Measurements from ENCODE around the gene ANKRD33B.

ANKRD33B gene

DNA sequence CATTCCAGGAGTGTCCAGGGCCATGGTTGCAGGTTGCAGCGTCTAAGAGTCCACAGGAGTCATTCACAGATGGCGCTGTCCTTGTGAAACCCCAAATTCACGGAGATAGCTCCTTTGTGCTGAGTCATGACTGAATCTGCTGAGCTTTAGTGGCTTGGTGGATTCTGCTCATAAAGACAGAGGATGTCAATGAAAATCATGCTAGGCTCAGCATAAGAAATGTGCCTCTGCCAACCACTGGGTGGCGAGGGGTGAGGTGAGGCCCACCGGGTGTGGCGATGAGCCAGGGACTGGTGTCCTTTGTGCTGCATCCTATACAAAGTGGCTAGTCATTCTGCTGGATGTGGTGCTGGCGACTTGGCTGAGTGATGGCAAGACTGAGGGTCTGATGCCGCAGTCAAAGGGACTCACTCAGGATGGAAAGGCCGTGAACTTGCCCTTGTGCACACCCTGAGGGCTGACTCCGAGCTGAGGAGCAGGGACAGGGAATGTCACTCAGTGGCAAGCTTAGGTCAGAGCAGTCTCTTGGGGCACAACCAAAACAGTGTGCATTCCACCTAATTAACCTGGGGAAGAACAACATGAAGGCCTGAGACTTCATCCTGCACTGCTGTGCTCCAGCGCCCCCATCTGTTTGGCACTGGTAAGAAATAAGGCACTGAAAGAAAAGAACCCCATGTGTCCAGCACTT lies 125.7 kb downstream of the ANKRD33B start:
- peak; percentile 70 for ATAC-seq
- H3K4me3 Mint-ChIP-seq, result no peak overlapping the region
- H3K27ac Mint-ChIP-seq, result peak overlapping the region; percentile 40
- H3K36me3 Mint-ChIP-seq, result peaks cover 21% of the 10 kb centered on the region
- peak in 1 of 2 donors; percentile 62 for DNase-seq (ENCODE audit: low spot score in 2 of 2)
- H3K4me1 Mint-ChIP-seq, result peaks cover 27% of the 10 kb centered on the region
- H3K9me3 Mint-ChIP-seq, result no peaks in the 10 kb centered on the region

DNA sequence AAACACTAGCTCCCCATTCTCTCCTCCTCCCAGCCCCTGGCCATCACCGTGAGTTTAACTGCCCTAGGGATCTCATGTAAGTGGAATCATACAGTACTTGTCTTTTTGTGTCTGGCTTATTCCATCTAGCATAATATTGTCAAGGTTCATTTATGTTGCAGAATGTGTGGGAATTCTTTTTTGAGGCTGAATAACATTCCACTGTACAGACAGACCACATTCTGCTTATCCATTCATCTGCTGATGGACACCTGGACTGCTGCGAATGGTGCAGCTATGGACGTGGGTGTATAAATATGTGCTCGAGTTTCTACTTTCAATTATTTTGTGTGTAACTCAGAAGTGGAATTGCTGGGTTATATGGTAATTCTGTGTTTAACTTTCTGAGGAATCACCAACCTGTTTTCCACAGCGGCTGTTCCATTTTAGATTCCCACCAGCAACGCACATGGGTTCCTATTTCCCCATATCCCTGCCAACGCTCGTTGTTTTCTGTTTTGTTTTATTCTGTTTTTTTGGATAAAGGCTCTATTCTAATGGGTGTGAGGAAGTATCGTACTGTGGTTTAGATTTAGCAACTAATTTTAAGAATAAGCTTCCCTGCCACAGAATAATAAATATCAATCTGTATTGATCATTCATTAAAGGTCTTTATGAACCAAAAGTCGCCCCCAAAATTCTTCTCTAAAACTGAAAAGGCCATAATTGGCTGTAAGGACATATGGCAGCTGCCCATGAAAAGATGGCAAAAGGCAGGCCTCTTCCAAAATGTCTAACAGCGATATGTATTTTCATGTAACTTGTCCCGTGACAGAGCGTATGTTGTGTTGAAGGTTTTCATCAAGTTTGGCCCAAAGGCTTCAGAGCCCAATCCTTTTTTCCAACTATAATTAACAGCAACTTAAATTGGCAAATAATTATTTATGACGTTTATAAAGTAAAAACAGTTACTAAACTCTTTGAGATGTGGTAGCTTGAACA lies 126.9 kb downstream of the ANKRD33B start:
- ATAC-seq (no peak), DNase-seq (ENCODE audit: low spot score in 2 of 2) (no peak)
- Mint-ChIP-seq H3K9me3 (no peaks in the 10 kb centered on the region), H3K4me1 (peaks cover 17% of the 10 kb centered on the region), H3K36me3 (peaks cover 12% of the 10 kb centered on the region), H3K4me3 (no peak overlapping the region), H3K27ac (no peak overlapping the region)

DNA sequence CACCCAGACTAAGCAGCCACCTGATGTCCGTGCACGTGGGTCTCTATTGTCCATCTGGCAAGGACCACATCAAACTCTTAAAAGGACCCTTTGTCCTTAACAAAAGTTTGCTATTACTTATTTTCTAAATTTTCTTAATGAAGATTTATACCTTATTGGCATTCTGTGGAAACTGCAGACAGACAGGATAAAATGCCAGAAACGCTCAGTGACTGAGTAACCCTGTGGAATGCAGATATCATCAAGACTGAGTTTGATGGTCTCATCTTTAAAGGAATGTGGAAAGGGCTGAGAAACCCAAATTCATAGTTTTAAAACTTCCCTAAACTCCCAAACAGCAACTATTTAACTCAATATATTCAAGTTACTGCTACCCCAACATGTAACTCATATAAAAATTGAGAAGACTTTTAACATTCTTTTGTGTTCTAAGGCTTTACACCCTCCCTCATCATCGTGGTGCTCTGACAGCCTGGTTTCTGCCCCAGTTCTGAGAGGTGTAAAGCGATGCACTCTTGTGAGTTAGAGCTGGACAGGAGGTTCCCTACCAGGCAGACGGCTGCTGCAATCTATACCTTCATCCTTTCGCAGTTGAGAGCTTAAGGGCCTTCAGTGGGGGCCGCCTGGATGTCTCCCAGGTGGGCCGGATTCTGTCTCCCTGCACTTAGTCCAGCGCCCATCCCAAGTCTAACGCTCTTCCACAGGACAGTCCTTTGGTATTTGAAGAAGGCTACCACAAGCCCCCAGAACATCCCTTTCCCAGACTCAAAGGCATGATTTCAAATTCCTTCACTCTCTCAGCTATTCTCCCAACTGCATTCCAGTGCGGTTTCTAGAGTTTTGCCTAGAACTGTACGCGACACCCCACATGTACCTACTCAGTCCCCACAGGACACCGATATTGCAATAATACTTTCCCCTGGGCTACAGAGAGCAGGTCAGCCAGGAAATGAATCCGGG lies 128.2 kb downstream of the ANKRD33B start:
- Mint-ChIP-seq H3K9me3 (no peaks in the 10 kb centered on the region), H3K36me3 (peaks cover 12% of the 10 kb centered on the region), H3K4me1 (peaks cover 23% of the 10 kb centered on the region), H3K4me3 (no peak overlapping the region), H3K27ac (no peak overlapping the region)
- DNase-seq (ENCODE audit: low spot score in 2 of 2), result no peak
- ATAC-seq, result no peak

DNA sequence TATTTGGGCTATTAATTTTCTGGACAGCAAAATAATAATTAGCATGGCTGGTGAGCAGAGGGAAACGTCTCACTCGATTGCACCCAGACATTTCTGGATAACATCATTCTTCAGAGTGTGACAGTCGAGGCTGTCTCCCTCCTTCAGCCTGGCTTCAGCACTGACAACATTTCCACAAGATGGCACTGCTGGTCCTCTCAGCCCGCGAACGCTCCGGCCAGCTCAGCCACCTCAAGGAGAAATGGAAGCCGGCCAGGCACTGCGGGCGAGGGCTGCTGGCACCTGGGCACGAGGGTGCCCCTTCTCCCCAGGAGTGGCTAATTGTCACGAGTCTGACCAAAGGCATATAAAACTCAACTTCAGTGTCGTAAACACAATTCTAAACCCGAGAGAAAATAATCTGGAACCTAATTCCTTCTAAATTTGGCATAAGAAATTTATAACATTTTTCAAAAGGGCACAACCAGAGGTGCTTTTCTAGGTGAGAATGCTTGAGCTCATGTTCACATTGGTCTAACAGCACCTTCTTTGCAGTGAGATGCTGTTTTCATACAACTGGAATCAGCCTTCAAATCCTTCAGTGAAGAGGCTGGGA lies 131.3 kb downstream of the ANKRD33B start:
- peaks cover 6% of the 10 kb centered on the region for H3K36me3 Mint-ChIP-seq
- DNase-seq (ENCODE audit: low spot score in 2 of 2) (no peak), ATAC-seq (peak; percentile 25)
- H3K27ac Mint-ChIP-seq, result peak overlapping the region; percentile 46
- H3K4me3 Mint-ChIP-seq, result no peak overlapping the region
- H3K4me1 Mint-ChIP-seq, result peaks cover 36% of the 10 kb centered on the region
- H3K9me3 Mint-ChIP-seq, result no peaks in the 10 kb centered on the region

DNA sequence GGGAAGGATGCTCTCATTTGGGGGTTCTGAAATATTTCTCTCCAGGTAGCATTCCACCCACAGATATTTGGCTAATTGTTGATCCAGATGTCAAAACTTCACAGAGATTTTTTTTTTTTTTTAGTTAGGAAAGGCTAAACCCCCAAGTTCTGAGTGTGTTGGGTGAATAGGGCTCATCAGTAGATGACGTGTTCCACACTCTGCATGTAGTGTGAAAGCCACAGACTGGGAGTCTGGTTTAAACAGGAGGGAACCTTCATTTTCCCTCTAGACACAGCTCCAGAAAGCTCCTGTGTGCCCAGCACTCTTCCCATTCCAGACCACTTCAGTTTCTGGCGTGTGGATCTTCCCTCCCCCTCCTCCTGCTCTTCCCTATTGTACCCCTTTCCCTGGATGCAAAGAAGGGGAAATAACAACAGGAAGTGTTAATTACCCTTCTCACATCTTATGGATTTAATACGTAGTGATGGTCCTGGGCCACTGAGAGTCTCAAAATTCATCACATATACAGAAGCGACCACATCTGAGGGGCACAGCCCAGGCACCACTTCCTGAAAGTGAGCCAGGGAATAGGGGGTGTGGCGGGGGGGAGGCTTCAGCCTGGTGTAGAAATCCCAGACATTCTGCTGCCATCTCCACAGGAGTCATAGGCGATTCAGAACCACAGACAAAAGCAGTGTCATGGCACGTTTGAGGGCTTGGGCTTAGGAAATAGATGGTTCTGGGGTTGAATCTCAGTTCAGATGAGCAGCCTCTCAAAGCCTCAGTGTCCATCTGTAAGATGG lies 132.1 kb downstream of the ANKRD33B start:
- DNase-seq (ENCODE audit: low spot score in 2 of 2) (no peak), ATAC-seq (peak; percentile 82)
- H3K9me3 Mint-ChIP-seq, result no peaks in the 10 kb centered on the region
- H3K27ac Mint-ChIP-seq, result peak overlapping the region; percentile 46
- peaks cover 38% of the 10 kb centered on the region for H3K4me1 Mint-ChIP-seq
- no peak overlapping the region for H3K4me3 Mint-ChIP-seq
- peaks cover 2% of the 10 kb centered on the region for H3K36me3 Mint-ChIP-seq

DNA sequence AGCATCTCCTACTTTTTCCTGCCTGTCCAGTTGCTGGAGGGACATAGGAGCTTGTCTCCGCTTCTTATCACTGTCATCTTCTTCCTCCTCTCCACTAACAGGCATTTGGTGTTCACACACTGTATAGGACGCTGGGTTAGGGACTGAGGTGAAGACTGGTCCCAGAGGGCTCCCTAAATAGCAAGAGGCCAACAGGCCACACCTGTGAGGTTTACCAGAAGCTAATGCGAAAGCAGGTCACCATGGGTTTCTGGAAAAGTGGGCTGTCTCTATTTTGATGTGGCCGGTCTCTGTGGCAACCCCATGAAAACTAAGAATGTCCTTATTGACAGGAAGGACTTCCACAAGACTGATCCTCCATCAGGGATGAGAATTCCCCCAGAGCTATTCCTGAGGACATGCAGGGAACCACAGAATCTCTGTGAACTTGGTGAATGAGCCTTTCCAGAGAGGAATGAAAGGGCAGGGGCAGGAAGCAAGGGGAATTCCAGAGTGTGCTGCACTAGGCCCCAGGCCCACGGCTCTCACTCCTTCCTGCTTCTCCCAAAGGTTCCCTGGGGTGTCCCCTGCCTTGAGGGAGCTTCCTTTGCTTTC lies 135.5 kb downstream of the ANKRD33B start:
- Mint-ChIP-seq H3K9me3 (no peaks in the 10 kb centered on the region), H3K36me3 (no peaks in the 10 kb centered on the region), H3K27ac (peak overlapping the region; percentile 60), H3K4me3 (no peak overlapping the region), H3K4me1 (peaks cover 55% of the 10 kb centered on the region)
- ATAC-seq, result no peak
- DNase-seq (ENCODE audit: low spot score in 2 of 2), result no peak

GRCh38 chr5:10699987-10700386 lies 136.1 kb downstream of the ANKRD33B start:
- peak; percentile 43 for ATAC-seq
- Mint-ChIP-seq H3K4me1 (peaks cover 61% of the 10 kb centered on the region), H3K27ac (peak overlapping the region; percentile 60), H3K9me3 (no peaks in the 10 kb centered on the region), H3K36me3 (no peaks in the 10 kb centered on the region), H3K4me3 (no peak overlapping the region)
- no peak for DNase-seq (ENCODE audit: low spot score in 2 of 2)

DNA sequence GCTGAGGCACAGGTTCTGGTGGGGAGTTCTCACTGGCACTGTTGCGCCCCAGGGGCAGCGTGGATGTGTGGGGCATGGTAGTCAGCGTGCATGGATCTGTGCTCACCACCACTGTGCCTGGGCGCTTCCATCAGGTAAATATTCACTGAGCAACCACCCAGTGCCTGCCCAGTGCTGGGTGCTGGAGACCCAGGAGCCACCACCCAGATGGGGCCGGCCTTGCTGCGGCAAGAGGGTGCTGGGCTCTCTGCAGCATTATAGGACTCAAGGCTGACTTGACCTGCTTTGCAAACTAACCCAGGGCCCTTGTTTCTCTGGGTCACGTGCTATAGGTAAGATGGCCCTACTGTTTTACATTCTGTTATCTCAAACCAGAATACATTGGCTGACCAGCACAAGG lies 136.6 kb downstream of the ANKRD33B start:
- Mint-ChIP-seq H3K4me3 (no peak overlapping the region), H3K9me3 (no peaks in the 10 kb centered on the region), H3K36me3 (no peaks in the 10 kb centered on the region), H3K27ac (peak overlapping the region; percentile 60), H3K4me1 (peaks cover 66% of the 10 kb centered on the region)
- DNase-seq (ENCODE audit: low spot score in 2 of 2), result no peak
- ATAC-seq, result no peak

DNA sequence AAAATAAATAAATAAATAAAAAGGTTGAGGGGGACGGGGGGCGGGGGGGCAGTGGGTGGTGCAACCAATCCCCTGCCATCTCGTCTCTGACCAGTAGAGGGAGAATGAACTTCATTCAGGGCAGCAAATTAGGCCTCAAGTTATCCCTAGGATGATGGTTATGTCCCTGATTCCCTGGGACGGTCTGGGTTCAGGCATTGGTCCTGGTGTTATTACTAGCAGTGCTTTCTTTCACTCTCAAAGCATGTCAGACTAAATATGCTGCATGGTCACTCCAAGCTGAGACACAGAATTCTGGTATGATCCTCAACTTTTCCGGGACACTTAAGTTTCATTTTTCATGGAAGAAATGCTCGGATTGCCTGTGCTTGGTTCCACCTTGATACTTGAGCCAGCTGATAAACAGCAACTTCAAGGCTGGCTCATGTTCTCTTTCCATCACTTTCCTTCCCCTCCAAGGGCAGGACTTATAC lies 137.7 kb downstream of the ANKRD33B start:
- H3K27ac Mint-ChIP-seq, result no peak overlapping the region
- no peak overlapping the region for H3K4me3 Mint-ChIP-seq
- H3K4me1 Mint-ChIP-seq, result peaks cover 60% of the 10 kb centered on the region
- no peaks in the 10 kb centered on the region for H3K36me3 Mint-ChIP-seq
- DNase-seq (ENCODE audit: low spot score in 2 of 2) (no peak), ATAC-seq (no peak)
- no peaks in the 10 kb centered on the region for H3K9me3 Mint-ChIP-seq

DNA sequence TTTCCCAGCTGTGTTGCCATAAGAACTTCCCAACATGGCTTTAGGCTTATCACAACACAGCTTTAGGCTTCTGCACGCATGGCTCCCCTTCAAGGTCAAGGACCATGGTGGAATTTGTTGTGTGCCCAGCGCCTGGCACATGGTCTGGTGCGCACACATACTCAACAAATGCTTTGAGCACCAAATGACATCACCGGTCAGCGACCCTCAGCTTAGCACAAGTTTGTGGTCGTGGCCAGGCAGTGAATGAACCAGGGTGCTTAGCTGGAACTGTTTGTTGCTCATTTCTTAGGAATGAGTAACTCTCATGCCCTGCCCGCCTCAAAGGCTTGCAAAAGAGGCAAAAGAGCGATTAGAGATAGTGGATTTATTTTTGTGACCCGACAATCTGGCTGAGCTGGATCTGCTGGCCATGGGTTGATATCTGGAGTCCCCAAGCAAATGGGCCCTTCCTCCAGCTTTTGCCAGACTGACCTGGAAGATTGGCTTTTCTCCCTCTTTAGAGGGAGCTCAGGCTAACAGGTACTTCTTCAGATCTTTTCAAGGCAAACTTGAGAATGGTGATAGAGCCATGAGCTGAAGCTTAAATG lies 138.3 kb downstream of the ANKRD33B start:
- ATAC-seq, result no peak
- H3K27ac Mint-ChIP-seq, result no peak overlapping the region
- no peaks in the 10 kb centered on the region for H3K9me3 Mint-ChIP-seq
- H3K36me3 Mint-ChIP-seq, result no peaks in the 10 kb centered on the region
- no peak overlapping the region for H3K4me3 Mint-ChIP-seq
- peaks cover 59% of the 10 kb centered on the region for H3K4me1 Mint-ChIP-seq
- no peak for DNase-seq (ENCODE audit: low spot score in 2 of 2)

DNA sequence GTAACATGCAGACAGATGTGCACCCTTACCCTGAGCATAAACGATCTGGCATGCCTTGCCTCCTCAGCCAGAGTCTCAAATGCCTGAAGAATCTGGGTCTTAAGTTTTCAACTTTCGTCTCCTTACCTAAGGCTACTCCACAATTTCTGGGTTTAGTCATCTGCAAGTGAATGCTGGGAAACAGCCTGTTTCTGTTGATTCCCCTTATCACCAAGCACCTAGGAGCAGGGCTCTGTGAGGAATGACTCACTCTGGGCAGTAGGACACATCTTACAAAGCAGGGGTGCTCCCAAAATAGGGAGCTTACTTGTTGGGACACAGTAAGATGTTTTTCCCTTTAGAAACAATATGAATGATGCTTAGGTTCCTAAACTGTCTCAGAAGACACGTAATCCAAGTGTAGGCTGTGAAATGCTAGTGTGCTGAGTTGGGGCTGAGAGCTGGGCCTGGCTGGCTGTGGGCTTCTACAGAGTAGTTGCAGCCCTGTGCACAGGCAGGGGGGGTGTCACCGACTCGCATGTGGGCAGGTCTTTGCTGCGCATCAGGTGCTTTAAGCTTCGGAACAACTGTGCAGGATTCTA lies 139.1 kb downstream of the ANKRD33B start:
- H3K4me1 Mint-ChIP-seq, result peaks cover 60% of the 10 kb centered on the region
- H3K9me3 Mint-ChIP-seq, result no peaks in the 10 kb centered on the region
- no peaks in the 10 kb centered on the region for H3K36me3 Mint-ChIP-seq
- ATAC-seq, result no peak
- no peak overlapping the region for H3K4me3 Mint-ChIP-seq
- DNase-seq (ENCODE audit: low spot score in 2 of 2), result no peak
- H3K27ac Mint-ChIP-seq, result peak overlapping the region; percentile 34

DNA sequence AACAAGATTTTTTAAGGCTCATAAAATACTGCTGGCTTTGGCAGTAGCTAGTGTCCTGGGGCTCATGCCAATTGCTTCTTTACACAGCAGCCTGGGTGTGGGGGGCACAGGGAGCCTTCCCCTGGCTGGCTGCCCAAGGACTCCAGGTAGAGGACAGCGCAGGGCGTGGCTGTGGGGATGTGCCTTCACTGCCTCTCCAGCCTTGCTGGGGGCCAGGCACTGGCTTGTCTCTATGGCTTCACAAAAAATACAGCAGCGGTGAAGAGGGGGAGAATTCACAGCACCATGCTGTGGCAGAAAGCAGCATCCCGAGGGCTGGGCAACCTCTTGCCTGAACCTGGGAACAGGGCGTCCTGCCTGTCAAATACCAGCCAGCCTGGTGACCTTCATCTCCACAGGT lies 139.8 kb downstream of the ANKRD33B start:
- peak overlapping the region; percentile 34 for H3K27ac Mint-ChIP-seq

More for the DNA sequence above, 139.8 kb downstream of the ANKRD33B start:
- Mint-ChIP-seq H3K9me3 (no peaks in the 10 kb centered on the region), H3K4me3 (no peak overlapping the region), H3K4me1 (peaks cover 65% of the 10 kb centered on the region), H3K36me3 (no peaks in the 10 kb centered on the region)
- no peak for ATAC-seq
- DNase-seq (ENCODE audit: low spot score in 2 of 2), result no peak

Data from stimulated activated effector memory CD8-positive, alpha-beta T cell treated with anti-CD3 and anti-CD28 coated beads, Interleukin-12 subunit alpha, Interleukin-12 subunit beta, amount 100 ng/mL, for 72 hours (primary cell).